Esophagus squamous epithelium (tissue), 5 donors: ENCODE results near the gene RASGRP2. TPM values are rescaled to one million over a fixed set of nuclear protein-coding genes. Genes with fewer than 3 reads are reported as not detected.
A peak's percentile ranks its signal among the peaks of the same experiment; 100 is the strongest.

Source experiments
- DNase-seq: peaks from one replicate; lab custom pipeline; 2025; lab: John Stamatoyannopoulos, UW
- H3K27ac ChIP-seq, 4 donors: fragments of 200-600 bp; sonication (generic); one replicate each; pipeline ENCODE4 v1.5.1; 2016 to 2019; ENCODE audit warnings: mild to moderate bottlenecking in 1 of 4
- H3K27me3 ChIP-seq, 4 donors: fragments of 200-600 bp; sonication (generic); 1 replicate in 3 of 4; 2 replicates in 1 of 4; pipeline versions ENCODE4 v1.5.1 to v1.6.0; 2017 to 2021; ENCODE audit warnings: antibody characterized with exemption in 1 of 4
- H3K36me3 ChIP-seq, 3 donors: fragments of 200-600 bp; sonication (generic); one replicate each; pipeline ENCODE4 v1.5.1; 2016 to 2019
- H3K4me1 ChIP-seq, 3 donors: fragments of 200-600 bp; sonication (generic); one replicate each; pipeline ENCODE4 v1.5.1; 2017 to 2019
- H3K4me3 ChIP-seq, 4 donors: fragments of 200-600 bp; sonication (generic); 1 replicate in 3 of 4; 2 replicates in 1 of 4; pipeline ENCODE4 v1.5.1; 2016 to 2019; ENCODE audit warnings: mild to moderate bottlenecking in 2 of 4, moderate library complexity in 1 of 4
- H3K9me3 ChIP-seq, 3 donors: fragments of 200-600 bp; sonication (generic); one replicate each; pipeline ENCODE4 v1.5.1; 2016 to 2019
- CTCF ChIP-seq, 6 experiments: fragments of 450-650 bp in 4 of 6; fragments of 200-600 bp in 2 of 6; sonication (generic) in 2 of 6; IDR thresholded peaks; one replicate each; pipeline ENCODE4 v1.5.1; 2016 to 2019; ENCODE audit warnings: antibody characterized with exemption in 6 of 6, mild to moderate bottlenecking in 4 of 6, moderate library complexity in 4 of 6
- POLR2A ChIP-seq, 4 donors: fragments of 450-650 bp; IDR thresholded peaks; one replicate each; pipeline ENCODE4 v1.6.1; 2017; ENCODE audit warnings: antibody characterized with exemption in 4 of 4, mild to moderate bottlenecking in 4 of 4, moderate library complexity in 3 of 4
- WGBS, 2 donors: methylation state at CpG; one replicate each; pipeline ENCODE4 v1.1.5; 2018; 5-methylcytosine and 5-hydroxymethylcytosine counted together
- intact Hi-C: fragments of 100-400 bp; cut with DNase I; formaldehyde crosslinking; loops from one replicate; pipeline ENCODE4 v1.15.0; 2022
- total RNA-seq, 4 donors: library from RNA; depleted of rRNA; stranded (reverse); fragments of >200 nt; gene quantifications; one replicate each; pipeline ENCODE4 v1.1.0, GENCODE V29; 2016
- donor health status: DM: yes; HTN: yes; CAD: no.

The RASGRP2 gene
- total RNA-seq, 4 donors from 2014 or later, result 2.6 to 13.2 (median 4.9) TPM

DNA sequence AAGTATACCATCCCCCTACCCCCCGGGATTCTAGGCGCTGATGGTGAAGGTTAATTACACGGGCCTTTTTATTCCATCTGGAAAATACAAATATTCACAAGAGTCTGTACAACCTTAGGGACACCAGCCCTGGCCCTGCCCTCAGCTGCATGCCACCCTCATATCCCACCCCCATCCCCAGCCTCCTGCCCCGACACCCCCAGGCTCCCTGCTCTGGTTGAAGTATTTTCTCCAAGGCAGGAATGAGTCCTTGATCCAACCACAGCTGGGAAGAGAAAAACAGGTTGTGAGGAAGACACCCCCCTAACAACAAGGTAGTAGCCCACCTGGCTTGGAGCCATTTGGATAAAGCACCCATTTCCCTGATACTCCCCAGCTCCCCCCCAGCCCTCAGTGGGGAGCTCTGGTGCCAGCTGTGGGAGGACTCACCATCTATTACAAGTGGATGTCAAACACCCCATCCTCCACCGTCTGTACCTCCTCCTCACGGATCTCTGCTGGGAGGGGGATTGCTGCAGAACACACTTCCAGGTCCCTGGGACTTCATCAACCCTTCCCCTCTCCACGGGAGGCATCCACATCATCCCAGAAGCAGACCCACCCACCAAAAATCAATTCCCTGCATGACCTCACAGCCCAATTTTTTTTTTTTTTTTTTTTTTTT is 16.9 kb downstream of the RASGRP2 start:
- 61 to 63% methylated on average over 6 to 7 of the region's 7 CpGs for WGBS, 2 donors
- Histone ChIP-seq H3K4me1 (peaks cover 3 to 19% (median 6%) of the 10 kb centered on the region in 3 donors), H3K4me3 (no peak overlapping the region), H3K27me3 (peaks cover 0 to 39% (median 0%) of the 10 kb centered on the region in 4 donors), H3K9me3 (no peaks in the 10 kb centered on the region), H3K36me3 (peaks cover 0 to 3% (median 0%) of the 10 kb centered on the region in 3 donors), H3K27ac (no peak overlapping the region)
- DNase-seq, result no peak
- intact Hi-C loops, result no loop called here
- no peak for TF ChIP-seq POLR2A (IDR thresholded peaks at IDR 0.05)

GRCh38 chr11:64726211-64726641 is 17.7 kb downstream of the RASGRP2 start:
- no peak for TF ChIP-seq POLR2A (IDR thresholded peaks at IDR 0.05)
- no peak for TF ChIP-seq CTCF (IDR thresholded peaks at IDR 0.05)
- H3K27me3 ChIP-seq, result peaks cover 0 to 47% (median 0%) of the 10 kb centered on the region in 4 donors
- WGBS, 2 donors, result 40% methylated on average over 2 of the region's 9 CpGs; no CpG with 5 or more reads in 1 of the 2 donors
- no peak overlapping the region for H3K4me3 ChIP-seq
- DNase-seq, result no peak
- H3K27ac ChIP-seq, result no peak overlapping the region
- intact Hi-C loops, result no loop called here
- no peaks in the 10 kb centered on the region for H3K36me3 ChIP-seq
- no peaks in the 10 kb centered on the region for H3K9me3 ChIP-seq
- peaks cover 3 to 19% (median 6%) of the 10 kb centered on the region in 3 donors for H3K4me1 ChIP-seq

DNA sequence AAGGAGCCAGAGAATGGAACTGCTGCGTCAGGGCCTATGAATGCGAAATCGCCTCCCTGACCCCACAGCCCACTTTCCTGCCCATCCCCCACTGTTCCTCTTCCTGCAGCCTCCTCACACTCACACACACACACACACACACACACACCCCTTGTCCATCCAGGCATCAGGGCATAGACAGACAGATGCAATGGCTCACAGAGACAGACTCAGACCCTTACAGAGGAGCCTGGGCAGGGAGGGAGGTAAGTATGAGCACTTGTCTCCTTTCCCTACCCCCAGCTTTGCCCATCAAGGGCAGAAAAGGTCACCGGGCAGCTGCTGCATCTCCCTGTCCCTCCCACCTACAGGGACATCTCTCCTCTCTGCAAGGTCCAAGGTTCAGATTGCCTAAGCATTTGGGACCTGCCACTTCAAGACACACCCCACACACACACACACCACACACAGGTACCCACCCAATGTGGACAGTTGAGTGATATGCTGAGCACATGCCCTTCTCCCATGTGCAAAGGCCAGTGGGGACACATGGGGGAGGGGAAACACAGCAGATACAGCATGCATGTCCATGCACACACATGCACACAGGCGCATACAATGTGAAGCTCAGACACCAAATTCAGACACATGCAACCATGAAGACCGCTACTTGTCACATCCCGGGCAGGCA is 18.9 kb downstream of the RASGRP2 start:
- Histone ChIP-seq H3K36me3 (no peaks in the 10 kb centered on the region), H3K4me3 (no peak overlapping the region), H3K27ac (no peak overlapping the region), H3K4me1 (peaks cover 2 to 18% (median 6%) of the 10 kb centered on the region in 3 donors), H3K27me3 (peaks cover 0 to 51% (median 0%) of the 10 kb centered on the region in 4 donors), H3K9me3 (no peaks in the 10 kb centered on the region)
- WGBS, 2 donors, result 67 to 71% methylated on average over 4 to 7 of the region's 7 CpGs
- DNase-seq, result no peak
- no peak for TF ChIP-seq POLR2A (IDR thresholded peaks at IDR 0.05)
- no peak for TF ChIP-seq CTCF (IDR thresholded peaks at IDR 0.05)
- intact Hi-C loops, result no loop called here

GRCh38 chr11:64723907-64724862 is 19.8 kb downstream of the RASGRP2 start:
- Histone ChIP-seq H3K4me1 (peaks cover 0 to 12% (median 6%) of the 10 kb centered on the region in 3 donors), H3K9me3 (no peaks in the 10 kb centered on the region), H3K27ac (no peak overlapping the region), H3K36me3 (no peaks in the 10 kb centered on the region), H3K4me3 (peak overlapping the region in 1 of 4 donors; percentile 88), H3K27me3 (peaks cover 0 to 52% (median 0%) of the 10 kb centered on the region in 4 donors)
- intact Hi-C loops, result no loop called here
- no peak for TF ChIP-seq CTCF (IDR thresholded peaks at IDR 0.05)
- TF ChIP-seq POLR2A (IDR thresholded peaks at IDR 0.05), result no peak
- 36 to 67% methylated on average over 6 to 7 of the region's 9 CpGs for WGBS, 2 donors
- DNase-seq, result no peak
